H1 (cell line): ENCODE measurements around the gene MYO1F. TPM values are rescaled to one million over a fixed set of nuclear protein-coding genes. Genes with fewer than 3 reads are reported as not detected.
A peak's percentile ranks its signal among the peaks of the same experiment; 100 is the strongest.

Experiments used
- CTCF ChIA-PET: fragments of 300-600 bp; sonication (Branson Sonifier 250); formaldehyde crosslinking; loops from one replicate; lab custom pipeline; 2021; ENCODE audit not compliant: partially characterized antibody; lab: Charles Lee
- POLR2A ChIA-PET: fragments of 300-600 bp; sonication (Branson Sonifier 250); formaldehyde crosslinking; loops from one replicate; lab custom pipeline; 2021; ENCODE audit warnings: inconsistent platforms; ENCODE audit not compliant: partially characterized antibody; lab: Charles Lee
- DNase-seq, 2 experiments: peaks; one replicate each; pipeline versions ENCODE4 v3.0.0 to v3.0.0-alpha.2; 2010 to 2022; ENCODE audit warnings: low spot score in 2 of 2, low read depth in 1 of 2, mixed read lengths in 1 of 2
- FAIRE-seq: peaks from 2 replicates; lab custom pipeline; 2011; peaks lifted over from hg19 to GRCh38; lab: Jason Lieb, UNC
- H2AFZ ChIP-seq: 2 replicates; pipeline ENCODE4 v1.8.1; 2012; ENCODE audit warnings: low read length, inconsistent platforms
- H2AK5ac ChIP-seq: 2 replicates; pipeline ENCODE4 v1.6.1; 2013; ENCODE audit warnings: low read depth, low read length
- H2BK120ac ChIP-seq: replicated peaks from 2 replicates; pipeline ENCODE3; 2013; ENCODE audit warnings: low read depth, low read length, inconsistent platforms
- H2BK12ac ChIP-seq: 2 replicates; pipeline ENCODE4 v1.6.1; 2013; ENCODE audit warnings: low read depth, low read length
- H2BK15ac ChIP-seq: 2 replicates; pipeline ENCODE4 v1.6.1; 2013; ENCODE audit warnings: low read length
- H2BK20ac ChIP-seq: 2 replicates; pipeline ENCODE4 v1.6.1; 2013; ENCODE audit warnings: low read length
- H2BK5ac ChIP-seq: 2 replicates; pipeline ENCODE4 v1.6.1; 2013; ENCODE audit warnings: low read depth, low read length
- H3K14ac ChIP-seq: 2 replicates; pipeline ENCODE4 v1.6.1; 2013; ENCODE audit warnings: inconsistent platforms; ENCODE audit not compliant: insufficient read length
- H3K18ac ChIP-seq: 2 replicates; pipeline ENCODE4 v1.6.1; 2013; ENCODE audit warnings: low read length; ENCODE audit errors: extremely low read depth
- H3K23ac ChIP-seq: 2 replicates; pipeline ENCODE4 v1.6.1; 2013; ENCODE audit warnings: inconsistent platforms; ENCODE audit not compliant: insufficient read length
- H3K23me2 ChIP-seq: 2 replicates; pipeline ENCODE4 v1.6.1; 2013; ENCODE audit warnings: low read depth, low read length
- H3K27ac ChIP-seq: 2 replicates; pipeline ENCODE4 v1.6.1; 2011; ENCODE audit warnings: low read depth, low read length, inconsistent platforms
- H3K27me3 ChIP-seq, 4 experiments: replicated peaks in 1 of 4; 1 replicate in 1 of 4; 2 replicates in 3 of 4; pipeline versions ENCODE4 v1.6.1 to v1.8.1; 2011 to 2013; ENCODE audit warnings: low read length in 3 of 4, mild to moderate bottlenecking in 3 of 4, inconsistent platforms in 2 of 4, mixed read lengths in 2 of 4, moderate library complexity in 1 of 4; ENCODE audit not compliant: control insufficient read depth in 3 of 4, insufficient read depth in 3 of 4; ENCODE audit errors: extremely low read depth in 1 of 4
- H3K36me3 ChIP-seq, 4 experiments: 2 replicates each; pipeline versions ENCODE4 v1.6.1 to v1.8.1; 2011 to 2013; ENCODE audit warnings: mild to moderate bottlenecking in 4 of 4, low read length in 3 of 4, moderate library complexity in 2 of 4, control low read depth in 1 of 4, inconsistent platforms in 1 of 4; ENCODE audit not compliant: insufficient read depth in 4 of 4, control insufficient read depth in 2 of 4
- H3K4ac ChIP-seq: replicated peaks from 2 replicates; pipeline ENCODE3; 2013; ENCODE audit warnings: low read length, low read depth, mixed read lengths, inconsistent platforms; ENCODE audit not compliant: insufficient read length
- H3K4me1 ChIP-seq, 4 experiments: replicated peaks in 1 of 4; 1 replicate in 1 of 4; 2 replicates in 3 of 4; pipeline versions ENCODE4 v1.6.1 to v1.8.1; 2011 to 2013; ENCODE audit warnings: low read length in 3 of 4, inconsistent platforms in 2 of 4, mixed read lengths in 1 of 4; ENCODE audit not compliant: insufficient read depth in 4 of 4, control insufficient read depth in 3 of 4
- H3K4me2 ChIP-seq, 2 experiments: 2 replicates each; pipeline versions ENCODE4 v1.6.1 to v1.8.1; 2011 to 2013; ENCODE audit warnings: low read depth in 2 of 2, low read length in 2 of 2, control low read depth in 1 of 2, inconsistent platforms in 1 of 2, mild to moderate bottlenecking in 1 of 2; ENCODE audit not compliant: insufficient read depth in 1 of 2
- H3K4me3 ChIP-seq, 4 experiments: fragments of 200-600, 300-600 bp in 1 of 4; sonication (generic), shearing (Covaris generic), sonication (Bioruptor Twin) in 1 of 4; 2 replicates each; pipeline versions ENCODE4 v1.5.1 to v1.8.1; 2011 to 2016; ENCODE audit warnings: low read length in 4 of 4, low read depth in 3 of 4, control low read depth in 2 of 4, inconsistent platforms in 2 of 4, mild to moderate bottlenecking in 2 of 4, mixed read lengths in 1 of 4, moderate library complexity in 1 of 4; ENCODE audit not compliant: insufficient read depth in 2 of 4; ENCODE audit errors: extremely low read depth in 1 of 4
- H3K56ac ChIP-seq: replicated peaks from 2 replicates; pipeline ENCODE3; 2013; ENCODE audit warnings: low read depth, mild to moderate bottlenecking, mixed read lengths, low read length, inconsistent platforms; ENCODE audit not compliant: insufficient read length
- H3K79me1 ChIP-seq: 2 replicates; pipeline ENCODE4 v1.6.1; 2013; ENCODE audit warnings: low read depth, low read length, control low read depth
- H3K79me2 ChIP-seq, 2 experiments: 2 replicates each; pipeline versions ENCODE4 v1.6.1 to v1.8.1; 2012 to 2013; ENCODE audit warnings: low read length in 2 of 2, mild to moderate bottlenecking in 2 of 2, inconsistent platforms in 1 of 2; ENCODE audit not compliant: insufficient read depth in 2 of 2, control insufficient read depth in 1 of 2
- H3K9ac ChIP-seq, 4 experiments: replicated peaks in 1 of 4; 1 replicate in 1 of 4; 2 replicates in 3 of 4; pipeline versions ENCODE4 v1.6.1 to v1.8.1; 2011 to 2013; ENCODE audit warnings: low read depth in 3 of 4, low read length in 3 of 4, control low read depth in 2 of 4, mild to moderate bottlenecking in 2 of 4, moderate library complexity in 2 of 4, inconsistent platforms in 1 of 4; ENCODE audit errors: extremely low read depth in 1 of 4
- H3K9me3 ChIP-seq, 2 experiments: 2 replicates each; pipeline versions ENCODE4 v1.6.1 to v1.8.1; 2012 to 2013; ENCODE audit warnings: mild to moderate bottlenecking in 2 of 2, moderate library complexity in 2 of 2, control low read depth in 1 of 2, inconsistent platforms in 1 of 2, low read depth in 1 of 2, low read length in 1 of 2, mixed read lengths in 1 of 2; ENCODE audit not compliant: insufficient read depth in 2 of 2
- H4K20me1 ChIP-seq, 2 experiments: replicated peaks in 1 of 2; 2 replicates each; pipeline versions ENCODE3 to v1.8.1; 2011 to 2013; ENCODE audit warnings: inconsistent platforms in 2 of 2, low read length in 2 of 2, mild to moderate bottlenecking in 1 of 2; ENCODE audit not compliant: insufficient read depth in 2 of 2, control insufficient read depth in 1 of 2
- H4K5ac ChIP-seq: 2 replicates; pipeline ENCODE4 v1.6.1; 2013; ENCODE audit warnings: low read length, low read depth, mixed read lengths, inconsistent platforms; ENCODE audit not compliant: insufficient read length
- H4K8ac ChIP-seq: 2 replicates; pipeline ENCODE4 v1.8.0; 2013; ENCODE audit warnings: mild to moderate bottlenecking, moderate library complexity, low read length, inconsistent platforms; ENCODE audit not compliant: insufficient read depth; ENCODE audit errors: extremely low read depth
- H4K91ac ChIP-seq: replicated peaks from 2 replicates; pipeline ENCODE3; 2013; ENCODE audit warnings: low read length, mixed read lengths, inconsistent platforms; ENCODE audit not compliant: insufficient read length
- BACH1 ChIP-seq: IDR thresholded peaks from 2 replicates; pipeline ENCODE4 v1.6.1; 2012; ENCODE audit warnings: low read length, improper control_type of control experiment
- EGR1 ChIP-seq: IDR thresholded peaks from 2 replicates; pipeline ENCODE4 v1.6.1; 2011; ENCODE audit warnings: low read depth, low read length, borderline replicate concordance
- MAFK ChIP-seq: IDR thresholded peaks from 2 replicates; pipeline ENCODE4 v1.6.1; 2012; ENCODE audit warnings: low read depth, mild to moderate bottlenecking, improper control_type of control experiment, low read length
- POU5F1 ChIP-seq: IDR thresholded peaks from 2 replicates; pipeline ENCODE4 v1.6.1; 2011; ENCODE audit warnings: low read depth, mild to moderate bottlenecking, low read length, moderate library complexity
- WGBS, 2 experiments: shearing (Covaris generic) in 1 of 2; methylation state at CpG; one replicate each; pipeline versions ENCODE4 v1.1.6 to v1.1.7; 2013 to 2015; ENCODE audit warnings: low lambda C conversion rate in 2 of 2, mixed read lengths in 2 of 2, inconsistent platforms in 1 of 2, low coverage in 1 of 2, missing lambda C conversion rate in 1 of 2; ENCODE audit not compliant: insufficient replicate concordance in 2 of 2, insufficient coverage in 1 of 2, insufficient read length in 1 of 2; ENCODE audit errors: extremely low coverage in 1 of 2, missing lambda C conversion rate in 1 of 2; 5-methylcytosine and 5-hydroxymethylcytosine counted together
- polyA plus RNA-seq, 7 experiments: library from polyadenylated mRNA; depleted of rRNA in 3 of 7; stranded (reverse) in 5 of 7; unstranded in 2 of 7; fragments of >200 nt in 5 of 7; fragments of 200-250 nt in 2 of 7; gene quantifications; 1 replicate in 5 of 7; 2 replicates in 1 of 7; 4 replicates in 1 of 7; pipeline versions ENCODE4 v1.2.1 to v1.2.3, GENCODE V29; 2011 to 2013; ENCODE audit warnings: missing spikeins in 2 of 7, mixed read lengths in 2 of 7
- total RNA-seq: library from RNA; stranded (reverse); fragmentation: NEBNext Ultra II Directional; extraction: Animal tissue kit (Norgen Biotek cat#: 25700); gene quantifications from 2 replicates; pipeline ENCODE4 v1.2.1, GENCODE V29; 2021

The MYO1F gene
- total and polyA plus RNA-seq, 2 of the 8 experiments (the other 6 are each of a cell fraction or from before 2014, with no cell fraction given) = 1.4 to 4.6 TPM

GRCh38 chr19:8575467-8575997 is 1.7 kb downstream of the MYO1F start:
- Histone ChIP-seq H3K4me2 (peak overlapping the region; percentile 16 to 34; a peak in 2 of 4 replicates), H3K4me3 (no peak overlapping the region), H3K79me2 (no peaks in the 10 kb centered on the region), H2AFZ (no peak overlapping the region; the same call in 1 of the 2 replicates), H3K56ac (no peak overlapping the region), H2BK120ac (no peak overlapping the region), H2BK20ac (no peak overlapping the region), H3K23ac (no peak overlapping the region), H4K8ac (no peak overlapping the region), H4K5ac (no peak overlapping the region), H2AK5ac (0 out of 2 replicates have a peak overlapping the region, but pooled peaks have one; percentile 2), H2BK5ac (peak overlapping the region; percentile 55; the same call in 1 of the 2 replicates), H2BK15ac (no peak overlapping the region), H3K23me2 (peaks cover 5% of the 10 kb centered on the region; the same call in 1 of the 2 replicates), H3K27ac (no peak overlapping the region), H3K36me3 (no peaks in the 10 kb centered on the region), H3K18ac (peak overlapping the region; percentile 2; the same call in 1 of the 2 replicates), H3K27me3 (no peaks in the 10 kb centered on the region), H3K4me1 (peaks cover 0 to 12% (median 2%) of the 10 kb centered on the region in 4 experiments; a peak in 3 of 7 replicates), H3K4ac (no peak overlapping the region), H4K20me1 (no peaks in the 10 kb centered on the region), H3K14ac (no peak overlapping the region), H4K91ac (no peak overlapping the region), H2BK12ac (peak overlapping the region; percentile 85; the same call in 1 of the 2 replicates), H3K9ac (no peak overlapping the region), H3K79me1 (no peaks in the 10 kb centered on the region; the same call in 1 of the 2 replicates), H3K9me3 (no peaks in the 10 kb centered on the region)
- ChIA-PET CTCF (interaction anchor here (0.6 to 6.8 kb wide), 5 partner anchors 12 to 310 kb away, joined by 3 to 68 read pairs (median 3); no protein-coding TSS in a partner anchor), POLR2A (interaction anchor here (0.8 to 2.7 kb wide), 5 partner anchors 10 to 1259 kb away, joined by 3 to 13 read pairs (median 3); partner anchors contain the start of genes HNRNPM and PIN1)
- DNase-seq (no peak), FAIRE-seq (peak; percentile 42)
- TF ChIP-seq EGR1 (no peak), POU5F1 (no peak), BACH1 (peak; percentile 80), MAFK (peak; percentile 67; the same call in 1 of the 2 replicates)
- 71% methylated on average over 10 of the region's 10 CpGs; no CpG with 5 or more reads in 1 of the 2 experiments for WGBS, 2 experiments
